Effector memory CD8-positive, alpha-beta T cell (primary cell): Measurements from ENCODE around the gene LAMA2.

Experiments used
- ATAC-seq: fragments of 150-1000 bp; cut with Tn5 transposase; replicated peaks from 2 replicates; pipeline ENCODE4 v1.10.0; 2021; ENCODE audit warnings: mild to moderate bottlenecking, moderate library complexity
- DNase-seq, 3 experiments: peaks; one replicate each; pipeline ENCODE4 v3.0.0; 2021
- H3K27ac Mint-ChIP-seq, 2 donors: one replicate each; pipeline ENCODE4 v1.8.0; 2022; ENCODE audit warnings: mild to moderate bottlenecking in 2 of 2, mixed read lengths in 2 of 2, moderate library complexity in 2 of 2
- H3K27me3 Mint-ChIP-seq, 2 donors: one replicate each; pipeline ENCODE4 v1.8.0; 2022; ENCODE audit warnings: mixed read lengths in 2 of 2
- H3K36me3 Mint-ChIP-seq: one replicate; pipeline ENCODE4 v1.8.0; 2022; ENCODE audit warnings: mild to moderate bottlenecking, moderate library complexity, mixed read lengths; ENCODE audit not compliant: insufficient read depth
- H3K4me1 Mint-ChIP-seq, 2 donors: one replicate each; pipeline ENCODE4 v1.8.0; 2022; ENCODE audit warnings: low read depth in 2 of 2, mixed read lengths in 2 of 2
- H3K4me3 Mint-ChIP-seq, 2 donors: one replicate each; pipeline ENCODE4 v1.8.0; 2022; ENCODE audit warnings: mild to moderate bottlenecking in 2 of 2, mixed read lengths in 2 of 2, moderate library complexity in 2 of 2
- H3K9me3 Mint-ChIP-seq, 2 donors: one replicate each; pipeline ENCODE4 v1.8.0; 2022; ENCODE audit warnings: mixed read lengths in 2 of 2

The LAMA2 gene

DNA sequence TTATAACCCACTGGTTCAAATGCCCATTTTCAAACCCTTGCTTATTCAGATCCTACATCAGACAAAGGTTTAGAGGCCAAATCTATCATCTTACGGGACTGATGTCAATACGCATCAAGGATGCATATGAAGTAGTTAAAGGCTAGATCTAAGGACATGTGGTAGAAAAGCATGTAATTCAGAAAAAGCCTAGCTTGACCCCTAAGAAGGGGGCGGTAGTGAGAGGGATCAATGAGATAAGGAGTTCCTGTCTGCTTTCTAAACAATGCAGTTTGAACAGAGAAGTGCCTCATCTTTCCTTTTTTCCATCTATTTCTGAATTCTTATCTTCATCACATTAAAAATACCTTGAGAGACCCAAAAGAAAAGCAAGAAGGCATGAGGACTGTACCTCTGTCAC is 589.3 kb downstream of the LAMA2 start:
- Mint-ChIP-seq H3K36me3 (no peaks in the 10 kb centered on the region), H3K27me3 (no peaks in the 10 kb centered on the region), H3K4me3 (no peak overlapping the region), H3K27ac (no peak overlapping the region), H3K9me3 (no peaks in the 10 kb centered on the region), H3K4me1 (no peaks in the 10 kb centered on the region)
- DNase-seq (no peak), ATAC-seq (no peak)

DNA sequence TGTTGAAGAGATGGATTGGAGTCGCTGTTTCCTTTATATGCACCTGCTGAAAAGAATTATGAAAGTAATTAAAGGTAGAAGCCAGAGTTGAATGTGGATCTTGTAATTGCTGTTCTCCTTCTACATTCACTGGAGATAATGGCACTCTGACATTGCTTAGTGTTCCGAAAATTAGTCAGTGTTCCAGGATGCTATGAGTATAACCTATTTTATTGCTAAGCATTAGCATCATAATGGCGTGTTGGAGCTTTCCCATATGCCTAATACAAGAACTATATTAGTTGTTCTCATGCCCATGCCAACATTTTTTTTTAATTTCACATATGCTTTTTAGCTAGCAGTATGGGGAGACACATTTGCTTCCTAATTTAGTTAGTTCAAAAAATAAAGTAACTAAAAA is 590.6 kb downstream of the LAMA2 start:
- no peaks in the 10 kb centered on the region for H3K9me3 Mint-ChIP-seq
- no peaks in the 10 kb centered on the region for H3K27me3 Mint-ChIP-seq
- H3K36me3 Mint-ChIP-seq: no peaks in the 10 kb centered on the region
- ATAC-seq (no peak), DNase-seq (no peak)
- H3K4me3 Mint-ChIP-seq: no peak overlapping the region
- H3K4me1 Mint-ChIP-seq: no peaks in the 10 kb centered on the region
- H3K27ac Mint-ChIP-seq: no peak overlapping the region

DNA sequence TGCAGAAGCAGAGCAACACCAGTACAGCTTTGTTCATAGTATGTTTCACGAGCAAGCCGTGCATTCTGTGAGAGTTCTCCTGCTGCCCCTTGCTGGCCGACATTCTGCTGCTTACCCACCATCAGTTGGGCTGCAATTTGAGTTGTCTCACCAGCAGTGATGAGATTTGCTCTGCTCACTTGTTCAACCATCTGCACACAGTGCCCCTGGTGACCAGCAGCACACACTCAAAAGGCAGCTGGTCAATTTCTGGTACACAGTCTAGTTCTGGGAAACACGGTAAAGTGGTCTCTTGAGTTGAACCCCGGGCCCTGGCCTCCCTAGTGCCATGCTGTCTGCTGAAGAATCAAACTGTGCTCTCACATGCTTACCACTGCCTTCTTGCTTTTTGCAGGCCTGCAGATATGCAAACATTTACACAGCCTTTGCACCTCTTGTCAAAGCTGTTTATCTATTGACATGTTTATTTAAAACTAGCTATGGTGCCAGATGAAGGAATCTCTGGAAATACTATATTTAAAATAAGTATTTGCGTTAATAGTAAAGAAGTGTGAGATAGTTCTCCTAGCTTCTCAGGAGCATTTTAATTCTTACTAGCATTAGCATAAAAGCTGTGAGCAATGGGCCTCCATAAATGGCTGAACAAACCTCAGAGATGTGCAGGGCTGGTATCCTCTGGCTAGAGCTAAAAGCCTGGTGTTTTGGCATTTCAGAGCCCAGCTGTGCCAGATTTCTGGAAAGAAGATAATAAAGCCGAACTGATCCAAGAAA is 592.7 kb downstream of the LAMA2 start:
- ATAC-seq: no peak
- no peaks in the 10 kb centered on the region for H3K9me3 Mint-ChIP-seq

DNA sequence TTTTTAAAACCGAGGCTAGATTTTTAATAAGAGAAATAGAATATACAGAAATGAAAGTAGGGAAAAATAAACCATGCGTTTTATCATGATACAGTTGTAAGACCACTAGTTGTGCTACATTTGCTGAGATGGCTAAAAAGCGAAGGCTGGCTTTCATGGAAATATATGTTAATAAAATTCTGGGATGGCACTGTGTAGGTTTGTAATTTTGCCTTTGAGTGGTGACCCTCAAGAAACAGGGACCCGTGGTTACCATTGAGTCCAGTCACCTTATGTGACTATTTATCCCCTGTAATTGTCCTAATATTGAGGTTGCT is 593.3 kb downstream of the LAMA2 start:
- no peaks in the 10 kb centered on the region for H3K36me3 Mint-ChIP-seq
- no peaks in the 10 kb centered on the region for H3K9me3 Mint-ChIP-seq
- H3K27me3 Mint-ChIP-seq: no peaks in the 10 kb centered on the region
- no peak overlapping the region for H3K4me3 Mint-ChIP-seq
- no peak overlapping the region for H3K27ac Mint-ChIP-seq
- DNase-seq: no peak
- H3K4me1 Mint-ChIP-seq: no peaks in the 10 kb centered on the region
- ATAC-seq: no peak

More for the DNA sequence above, 592.7 kb downstream of the LAMA2 start:
- no peak for DNase-seq
- H3K27ac Mint-ChIP-seq: no peak overlapping the region
- H3K4me3 Mint-ChIP-seq: no peak overlapping the region
- H3K36me3 Mint-ChIP-seq: no peaks in the 10 kb centered on the region
- H3K27me3 Mint-ChIP-seq: no peaks in the 10 kb centered on the region
- H3K4me1 Mint-ChIP-seq: no peaks in the 10 kb centered on the region

DNA sequence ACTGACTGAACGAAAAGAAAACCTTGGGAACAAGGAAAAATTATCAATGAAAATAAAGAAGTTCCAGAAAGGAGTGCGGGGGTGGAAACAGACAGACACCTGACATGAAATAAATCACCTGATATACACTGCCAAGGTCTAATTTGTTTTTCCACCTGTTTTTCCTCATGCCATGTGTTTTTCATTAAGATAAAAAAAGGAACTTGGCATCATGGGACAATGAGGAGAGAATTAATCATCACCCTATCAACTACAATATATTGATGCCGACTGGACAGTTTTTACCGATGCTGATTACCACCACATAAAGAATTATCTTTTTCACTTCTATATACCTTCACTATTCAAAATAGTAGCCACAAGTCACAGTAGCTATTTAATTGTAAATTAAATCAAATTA is 593.9 kb downstream of the LAMA2 start:
- Mint-ChIP-seq H3K27ac (no peak overlapping the region), H3K9me3 (no peaks in the 10 kb centered on the region), H3K36me3 (no peaks in the 10 kb centered on the region), H3K27me3 (no peaks in the 10 kb centered on the region), H3K4me1 (no peaks in the 10 kb centered on the region), H3K4me3 (no peak overlapping the region)
- DNase-seq (no peak), ATAC-seq (no peak)

DNA sequence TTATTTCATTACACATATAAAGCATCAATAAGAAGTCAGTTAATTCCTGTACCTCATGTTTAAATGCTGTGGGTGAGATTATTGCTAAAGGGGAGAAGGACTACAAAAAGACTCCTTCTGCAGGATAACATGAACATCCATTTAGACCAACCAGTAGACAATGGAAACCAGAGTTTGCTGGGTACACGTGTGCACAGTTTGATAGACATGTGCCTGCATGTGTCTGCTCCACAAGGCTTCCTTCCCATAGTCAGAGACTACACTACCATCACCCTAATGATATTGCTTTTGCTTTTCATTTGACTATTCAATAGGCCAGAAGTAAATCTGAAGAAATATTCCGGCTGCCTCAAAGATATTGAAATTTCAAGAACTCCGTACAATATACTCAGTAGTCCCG is 595.4 kb downstream of the LAMA2 start:
- no peaks in the 10 kb centered on the region for H3K36me3 Mint-ChIP-seq
- H3K27me3 Mint-ChIP-seq: no peaks in the 10 kb centered on the region
- no peak overlapping the region for H3K27ac Mint-ChIP-seq
- DNase-seq: no peak
- no peak overlapping the region for H3K4me3 Mint-ChIP-seq
- no peaks in the 10 kb centered on the region for H3K9me3 Mint-ChIP-seq
- no peak for ATAC-seq
- no peaks in the 10 kb centered on the region for H3K4me1 Mint-ChIP-seq

DNA sequence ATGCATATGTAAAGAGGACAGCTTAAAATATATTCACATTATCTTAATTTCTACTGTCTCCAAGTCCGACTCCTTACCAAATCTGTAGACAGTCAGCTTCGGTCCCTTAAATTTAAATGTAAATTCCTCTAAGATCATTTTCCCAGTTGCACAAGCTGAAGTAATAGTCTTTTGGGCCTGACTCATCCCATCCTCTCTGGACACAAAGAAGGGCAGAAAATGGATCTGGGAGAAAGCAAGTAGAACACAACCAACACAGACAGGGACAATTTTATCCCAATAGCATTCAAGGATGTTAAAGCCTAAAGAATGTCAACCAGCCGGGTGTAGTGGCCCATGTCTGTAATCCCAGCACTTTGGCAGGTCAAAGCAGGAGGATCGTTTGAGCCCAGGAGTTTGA is 598.8 kb downstream of the LAMA2 start:
- Mint-ChIP-seq H3K27me3 (no peaks in the 10 kb centered on the region), H3K4me1 (no peaks in the 10 kb centered on the region), H3K36me3 (no peaks in the 10 kb centered on the region), H3K4me3 (no peak overlapping the region), H3K9me3 (no peaks in the 10 kb centered on the region), H3K27ac (no peak overlapping the region)
- ATAC-seq (no peak), DNase-seq (no peak)

DNA sequence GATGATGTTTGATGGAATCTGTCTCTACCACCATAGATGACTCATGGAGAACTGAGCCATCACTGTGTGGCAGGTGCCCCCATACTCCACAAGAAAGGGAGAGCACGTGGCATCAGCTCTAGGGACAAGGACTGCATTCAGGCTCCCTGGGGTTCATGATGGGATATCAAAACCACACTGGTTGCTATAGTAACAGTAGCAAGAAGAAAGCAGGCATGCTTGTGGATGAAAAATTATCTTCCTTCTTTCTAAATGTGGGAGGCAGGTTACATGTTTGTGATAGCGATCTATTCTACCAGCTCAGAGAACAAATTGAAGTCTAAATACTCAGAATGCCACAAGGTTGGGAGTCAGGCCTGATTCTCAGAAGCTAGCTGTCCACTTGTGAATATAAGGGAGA is 602.8 kb downstream of the LAMA2 start:
- Mint-ChIP-seq H3K27me3 (no peaks in the 10 kb centered on the region), H3K9me3 (no peaks in the 10 kb centered on the region), H3K4me3 (no peak overlapping the region), H3K27ac (no peak overlapping the region), H3K36me3 (no peaks in the 10 kb centered on the region), H3K4me1 (peaks cover 8 to 15% of the 10 kb centered on the region in 2 donors)
- no peak for DNase-seq
- ATAC-seq: no peak

DNA sequence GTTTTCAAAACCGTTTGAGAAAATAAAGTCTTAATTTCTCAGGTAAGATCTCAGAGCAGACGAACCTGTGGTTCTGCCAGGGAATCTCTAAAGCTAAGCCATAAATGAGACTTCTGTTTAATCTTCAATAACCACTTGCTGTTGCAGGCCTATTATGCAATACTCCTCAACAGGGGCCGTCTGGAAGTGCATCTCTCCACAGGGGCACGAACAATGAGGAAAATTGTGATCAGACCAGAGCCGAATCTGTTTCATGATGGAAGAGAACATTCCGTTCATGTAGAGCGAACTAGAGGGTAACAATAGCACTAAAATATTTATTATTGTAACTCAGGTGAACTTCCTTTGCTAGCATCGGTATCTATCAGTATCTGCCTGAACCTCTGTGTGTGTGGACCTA is 603.4 kb downstream of the LAMA2 start:
- Mint-ChIP-seq H3K27ac (no peak overlapping the region), H3K27me3 (no peaks in the 10 kb centered on the region), H3K4me1 (peaks cover 14 to 21% of the 10 kb centered on the region in 2 donors), H3K36me3 (no peaks in the 10 kb centered on the region), H3K4me3 (no peak overlapping the region), H3K9me3 (no peaks in the 10 kb centered on the region)
- ATAC-seq (no peak), DNase-seq (no peak)

DNA sequence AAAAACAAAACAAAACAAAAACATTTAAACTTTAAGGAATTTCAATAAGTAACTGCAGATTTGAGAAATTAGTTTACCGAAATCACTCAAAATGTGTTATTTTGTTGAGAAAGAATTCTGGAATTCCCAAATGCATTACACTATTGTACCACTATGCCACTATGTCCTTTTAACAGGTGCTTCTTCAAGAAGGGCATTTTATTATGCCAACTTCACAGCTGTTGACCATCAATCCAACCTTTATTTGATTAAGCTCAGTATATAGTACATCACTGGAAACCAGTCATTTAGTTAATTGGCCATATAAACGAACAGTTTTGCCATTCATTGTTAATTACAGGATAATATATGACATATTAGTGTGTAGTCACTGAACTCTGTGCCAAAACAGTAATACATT is 605.4 kb downstream of the LAMA2 start:
- peaks cover 16 to 23% of the 10 kb centered on the region in 2 donors for H3K4me1 Mint-ChIP-seq
- no peaks in the 10 kb centered on the region for H3K36me3 Mint-ChIP-seq
- no peak overlapping the region for H3K27ac Mint-ChIP-seq

DNA sequence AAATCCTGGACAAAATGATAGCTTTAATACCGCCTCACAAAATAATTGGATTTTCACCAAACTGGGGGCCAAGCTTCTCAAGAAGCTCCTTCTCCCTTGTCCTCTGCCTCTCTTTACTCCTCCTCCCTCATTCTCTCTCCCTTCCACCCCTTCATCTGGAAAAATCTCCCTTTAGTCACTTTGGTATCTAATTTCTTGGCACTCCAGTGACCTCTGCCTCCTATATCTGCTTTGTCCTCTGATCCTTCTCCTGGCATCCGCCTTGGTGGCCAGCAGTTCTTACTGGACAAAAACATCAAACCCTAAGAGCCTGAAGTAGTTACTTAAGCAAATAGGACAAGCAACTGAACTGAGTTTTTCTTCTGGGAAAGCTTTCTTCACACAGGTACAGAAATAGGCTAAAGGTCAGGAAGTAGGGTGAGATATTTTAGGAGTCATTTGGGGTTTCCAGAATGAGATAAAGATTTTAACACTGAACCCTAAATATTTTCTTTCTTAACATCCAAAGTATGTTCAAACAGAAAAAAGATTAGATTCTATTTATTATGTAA is 606.4 kb downstream of the LAMA2 start:
- H3K36me3 Mint-ChIP-seq: no peaks in the 10 kb centered on the region
- H3K27me3 Mint-ChIP-seq: no peaks in the 10 kb centered on the region
- ATAC-seq (no peak), DNase-seq (no peak)
- peak overlapping the region; percentile 86 to 96 for H3K27ac Mint-ChIP-seq
- no peaks in the 10 kb centered on the region for H3K9me3 Mint-ChIP-seq
- H3K4me3 Mint-ChIP-seq: peak overlapping the region in 1 of 2 donors; percentile 76
- H3K4me1 Mint-ChIP-seq: peaks cover 16 to 23% of the 10 kb centered on the region in 2 donors

More for the DNA sequence above, 605.4 kb downstream of the LAMA2 start:
- Mint-ChIP-seq H3K4me3 (no peak overlapping the region), H3K9me3 (no peaks in the 10 kb centered on the region), H3K27me3 (no peaks in the 10 kb centered on the region)
- DNase-seq (no peak), ATAC-seq (no peak)

DNA sequence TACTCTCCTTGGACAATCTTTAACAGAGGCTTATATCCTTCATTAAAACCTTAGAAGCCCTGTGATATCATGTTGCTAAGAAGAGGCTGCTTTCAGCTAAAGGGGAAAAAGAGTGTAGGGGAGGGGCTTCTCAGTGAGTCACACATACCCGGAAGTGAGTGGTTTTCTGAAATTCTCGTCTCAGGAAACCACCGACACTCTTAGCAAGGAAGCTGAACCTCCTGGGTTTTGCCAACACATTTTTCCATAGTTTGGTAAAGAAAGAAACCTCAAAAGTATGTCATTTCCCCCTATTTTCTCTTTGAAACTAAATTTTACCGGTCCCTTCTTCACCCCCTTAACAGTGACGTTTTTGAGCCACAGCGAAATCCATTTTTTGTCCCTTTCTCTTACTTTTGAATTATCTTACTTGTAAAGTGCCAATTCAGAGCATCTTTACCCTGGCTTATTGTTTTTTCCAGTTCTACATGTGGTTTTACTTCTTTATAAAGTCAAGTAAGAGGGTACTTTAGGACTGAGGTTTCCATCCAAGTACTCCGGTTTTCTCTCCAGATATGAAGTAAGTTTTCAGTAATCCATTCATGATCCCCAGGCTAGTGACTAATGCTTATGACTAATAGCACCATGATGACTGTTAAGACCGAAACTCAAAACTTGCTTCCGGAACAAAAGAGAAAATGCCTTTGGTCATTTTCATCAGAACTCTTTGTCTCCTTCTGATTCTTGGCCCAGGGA is 607.8 kb downstream of the LAMA2 start:
- no peaks in the 10 kb centered on the region for H3K9me3 Mint-ChIP-seq
- DNase-seq (peak; percentile 56 to 59 (median 57)), ATAC-seq (peak; percentile 96)
- H3K4me3 Mint-ChIP-seq: peak overlapping the region; percentile 62 to 76
- no peaks in the 10 kb centered on the region for H3K36me3 Mint-ChIP-seq
- H3K27me3 Mint-ChIP-seq: no peaks in the 10 kb centered on the region
- H3K27ac Mint-ChIP-seq: peak overlapping the region; percentile 86 to 96
- H3K4me1 Mint-ChIP-seq: peaks cover 16 to 23% of the 10 kb centered on the region in 2 donors

DNA sequence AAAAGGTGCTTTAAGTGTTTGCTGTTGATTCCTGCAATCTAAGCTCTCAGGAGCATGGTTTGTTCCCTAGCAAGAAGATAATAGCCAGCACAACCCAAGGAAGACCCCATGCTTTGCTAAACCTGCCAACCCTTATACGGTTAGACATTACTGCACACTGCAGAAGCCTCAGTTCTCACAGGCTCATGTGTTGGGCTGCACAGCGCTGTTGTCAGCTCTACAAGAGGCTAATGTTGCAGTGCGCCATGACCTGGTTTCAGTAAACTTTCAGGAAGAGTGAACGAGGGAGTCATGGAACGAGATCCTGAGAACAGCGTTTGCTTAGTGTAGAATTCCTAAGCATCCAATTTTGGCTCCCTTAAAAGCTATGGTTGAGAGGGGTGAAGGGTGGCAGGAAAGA is 608.5 kb downstream of the LAMA2 start:
- DNase-seq: no peak
- H3K4me3 Mint-ChIP-seq: peak overlapping the region; percentile 62 to 76
- no peaks in the 10 kb centered on the region for H3K27me3 Mint-ChIP-seq
- no peak for ATAC-seq
- H3K4me1 Mint-ChIP-seq: peaks cover 16 to 23% of the 10 kb centered on the region in 2 donors
- no peaks in the 10 kb centered on the region for H3K9me3 Mint-ChIP-seq
- H3K27ac Mint-ChIP-seq: peak overlapping the region; percentile 86 to 96
- no peaks in the 10 kb centered on the region for H3K36me3 Mint-ChIP-seq

DNA sequence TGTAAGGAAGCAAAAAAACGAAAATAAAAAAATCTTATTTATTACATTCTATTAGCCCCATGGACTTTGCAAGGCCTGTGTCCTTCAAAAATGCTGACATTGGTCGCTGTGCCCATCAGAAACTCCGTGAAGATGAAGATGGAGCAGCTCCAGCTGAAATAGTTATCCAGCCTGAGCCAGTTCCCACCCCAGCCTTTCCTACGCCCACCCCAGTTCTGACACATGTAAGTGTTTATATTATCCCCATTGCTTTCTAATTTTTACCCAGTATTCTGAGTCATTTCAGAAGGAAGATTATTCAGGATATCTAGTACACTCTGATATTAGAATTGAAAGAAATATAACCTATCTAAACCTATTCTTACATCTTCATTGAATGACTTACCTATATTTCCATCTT is 609.3 kb downstream of the LAMA2 start:
- no peak for DNase-seq
- Mint-ChIP-seq H3K9me3 (no peaks in the 10 kb centered on the region), H3K27ac (peak overlapping the region in 1 of 2 donors; percentile 86), H3K27me3 (no peaks in the 10 kb centered on the region), H3K4me3 (peak overlapping the region in 1 of 2 donors; percentile 18), H3K4me1 (peaks cover 16 to 23% of the 10 kb centered on the region in 2 donors), H3K36me3 (no peaks in the 10 kb centered on the region)
- no peak for ATAC-seq
